NCI-H2227 treated with DMSO at 0.1 percent for 48 hours (cell line): ENCODE results near the gene GMEB2.
"Not testable (repeated sequence)": the region's sequence is repeated elsewhere in the genome, so short reads cannot be mapped to it uniquely, and the experiment has no call there.

Experiments used
- DNase-seq: peaks from one replicate; lab custom pipeline; 2025; lab: John Stamatoyannopoulos, UW

GMEB2 gene

DNA sequence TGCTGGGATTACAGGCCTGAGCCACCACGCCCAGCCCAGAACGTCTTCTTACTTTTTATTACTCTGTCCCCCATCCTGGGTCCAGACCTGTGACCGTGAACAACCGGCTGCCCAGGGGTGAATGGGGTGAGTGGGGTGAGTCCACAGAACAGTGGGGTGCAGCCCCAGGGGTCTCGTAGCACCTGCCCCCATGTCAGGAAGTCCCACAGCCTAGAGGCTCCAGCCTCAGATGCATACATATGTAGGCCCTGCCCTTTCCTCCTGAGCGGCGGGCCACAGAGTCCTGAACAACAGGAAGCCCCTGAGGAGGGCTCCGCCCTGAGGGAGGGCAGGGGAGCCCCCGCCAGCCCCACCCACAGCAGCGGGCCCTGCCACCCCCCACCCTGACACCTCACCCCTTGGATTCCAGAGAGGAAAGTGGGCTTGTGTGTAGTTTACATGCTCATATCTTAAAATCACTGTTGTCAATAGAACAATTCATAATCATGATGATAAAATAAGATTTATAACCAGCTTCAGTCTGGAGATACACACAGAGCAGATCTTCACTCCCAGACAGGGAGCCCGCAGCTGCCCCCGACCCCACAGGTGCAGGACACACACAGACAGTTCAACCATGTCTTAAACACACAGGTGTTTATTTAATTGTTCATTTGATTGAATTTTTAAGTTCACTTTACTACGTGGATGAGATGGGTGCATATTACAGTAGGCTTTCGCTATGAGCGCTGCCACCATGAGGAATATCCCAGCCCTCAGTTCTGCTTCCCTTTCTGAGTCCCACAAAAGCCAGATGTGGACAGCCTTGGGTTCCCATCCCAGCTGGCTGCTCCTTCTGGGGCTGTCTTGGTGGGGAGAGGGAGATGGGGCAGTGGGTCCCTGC, 12.4 kb upstream of the GMEB2 start:
- no peak for DNase-seq

DNA sequence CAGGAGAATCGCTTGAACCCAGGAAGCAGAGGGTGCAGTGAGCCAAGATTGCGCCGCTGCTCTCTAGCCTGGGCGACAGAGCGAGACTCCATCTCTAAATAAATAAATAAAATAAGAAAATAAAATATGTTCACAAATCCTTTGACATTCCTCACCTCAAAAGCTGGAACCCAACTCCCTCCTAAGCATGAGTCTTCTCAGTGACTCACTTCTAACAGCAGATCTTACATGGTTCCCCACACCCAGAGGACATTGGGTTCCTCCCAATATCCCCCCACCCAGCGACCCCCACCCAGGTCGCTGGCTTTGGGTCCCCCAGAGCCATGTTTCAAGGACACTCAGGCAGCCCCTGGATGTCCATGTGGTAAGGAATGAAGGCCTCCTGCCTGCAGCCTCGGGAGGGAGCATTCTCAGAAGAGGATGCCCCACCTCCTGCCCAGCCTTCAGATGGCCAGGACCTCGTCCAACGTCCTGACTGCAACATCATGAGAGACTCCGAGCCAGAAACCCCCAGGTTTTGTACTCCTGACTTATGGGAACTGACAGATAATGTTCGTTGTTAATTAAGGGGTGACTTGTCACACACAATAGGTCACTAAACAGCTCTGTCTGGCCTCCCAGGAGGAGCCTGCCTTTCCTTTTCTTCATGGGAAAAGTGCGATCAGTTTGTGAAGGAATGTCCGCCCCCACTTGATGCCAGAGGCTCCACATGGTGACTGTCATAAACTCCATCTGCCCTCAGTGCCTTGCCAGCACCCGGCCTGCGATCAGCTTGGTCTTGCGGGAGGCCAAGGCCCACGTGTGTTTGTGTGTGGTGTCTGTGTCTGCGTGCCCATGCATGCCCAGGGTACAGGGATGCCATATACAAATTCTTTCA, 10.1 kb upstream of the GMEB2 start:
- no peak for DNase-seq

DNA sequence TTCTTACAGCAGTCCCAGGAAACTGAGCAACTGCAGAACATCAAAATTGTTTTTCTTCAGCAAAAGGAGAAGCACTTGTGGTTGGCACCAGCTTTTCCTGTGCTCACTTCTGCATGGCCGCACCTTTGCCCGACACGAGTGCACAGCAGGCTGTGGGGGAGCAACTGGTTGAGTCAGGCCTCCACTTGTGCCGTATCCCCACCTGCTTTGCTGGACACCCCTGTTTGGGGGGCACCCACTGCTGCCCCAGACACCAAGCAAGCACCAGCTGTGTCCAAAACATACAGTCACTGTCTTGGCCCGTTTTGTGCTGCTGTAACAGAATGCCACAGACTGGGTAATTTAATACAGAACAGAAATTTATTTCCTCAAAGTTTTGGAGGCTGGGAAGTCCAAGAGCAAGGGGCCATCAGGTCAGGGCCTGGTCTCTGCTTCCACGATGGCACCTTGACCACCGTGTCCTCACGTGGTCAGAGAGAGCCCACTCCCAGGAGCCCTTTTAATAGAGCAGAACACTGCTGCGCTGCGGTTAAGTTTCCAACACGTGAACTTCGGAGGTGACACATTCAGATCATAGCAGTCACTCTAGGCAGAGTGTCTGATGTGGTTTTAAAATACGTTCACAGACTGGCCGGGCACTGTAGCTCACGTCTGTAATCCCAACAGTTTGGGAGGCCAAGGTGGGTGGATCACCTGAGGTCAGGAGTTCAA, 8.7 kb upstream of the GMEB2 start:
- DNase-seq, result no peak

- no peak for DNase-seq
These were observed 6.8 kb upstream of the GMEB2 start for GRCh38 chr20:63633732-63634131.

DNA sequence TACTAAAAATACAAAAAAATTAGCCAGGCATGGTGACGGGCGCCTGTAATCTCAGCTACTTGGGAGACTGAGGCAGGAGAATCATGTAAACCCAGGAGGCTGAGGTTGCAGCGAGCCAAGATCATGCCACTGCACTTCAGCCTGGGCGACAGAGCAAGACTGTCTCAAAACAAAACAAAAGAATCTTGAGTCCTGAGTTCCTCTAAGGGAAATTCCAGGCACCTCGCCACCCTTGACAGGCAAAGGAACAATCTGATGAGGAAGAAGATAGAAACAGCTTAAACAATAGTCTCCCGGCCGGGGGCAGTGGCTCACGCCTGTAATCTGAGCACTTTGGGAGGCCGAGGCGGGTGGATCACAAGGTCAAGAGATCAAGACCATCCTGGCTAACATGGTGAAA, 4.5 kb upstream of the GMEB2 start:
- DNase-seq, result not testable (repeated sequence)

DNA sequence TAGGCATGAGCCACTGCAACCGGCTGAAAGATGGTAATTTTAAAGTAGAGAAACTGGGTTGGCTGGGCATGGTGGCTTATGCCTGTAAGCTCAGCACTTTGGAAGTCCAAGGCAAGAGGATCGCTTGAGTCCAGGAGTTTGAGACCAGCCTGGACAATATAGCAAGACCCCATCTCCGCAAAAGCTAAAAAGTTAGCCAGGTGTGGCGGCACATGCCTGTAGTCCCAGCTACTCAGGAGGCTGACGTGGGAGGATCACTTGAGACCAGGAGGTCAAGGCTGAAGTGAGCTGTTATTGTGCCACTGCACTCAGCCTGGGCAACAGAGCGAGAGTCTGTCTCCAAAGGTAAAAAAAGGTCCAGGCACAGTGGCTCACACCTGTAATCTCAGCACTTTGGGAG, 4.1 kb upstream of the GMEB2 start:
- not testable (repeated sequence) for DNase-seq

- DNase-seq, result peak; percentile 78
These were observed 1.5 kb upstream of the GMEB2 start for GRCh38 chr20:63628246-63628975.

DNA sequence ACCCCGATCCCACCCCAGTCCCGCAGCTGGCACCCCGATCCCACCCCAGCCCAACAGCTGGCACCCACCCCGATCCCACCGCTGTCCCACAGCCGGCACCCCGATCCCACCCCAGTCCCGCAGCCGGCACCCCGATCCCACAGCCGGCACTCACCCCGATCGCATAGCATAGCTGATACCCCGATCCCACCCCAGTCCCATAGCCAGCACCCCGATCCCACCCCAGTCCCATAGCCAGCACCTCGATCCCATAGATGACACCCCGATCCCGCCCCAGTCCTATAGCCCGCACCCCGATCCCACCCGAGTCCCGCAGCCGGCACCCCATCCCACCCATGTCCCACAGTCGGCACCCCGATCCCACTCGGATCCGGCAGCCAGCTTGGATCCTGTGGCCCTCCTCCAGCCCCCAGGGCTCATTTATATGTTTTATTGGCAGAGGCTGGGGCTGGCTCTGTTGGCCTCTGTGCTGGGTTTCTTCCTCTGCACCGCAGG, 897 bp upstream of the GMEB2 start:
- DNase-seq, result no peak

DNA sequence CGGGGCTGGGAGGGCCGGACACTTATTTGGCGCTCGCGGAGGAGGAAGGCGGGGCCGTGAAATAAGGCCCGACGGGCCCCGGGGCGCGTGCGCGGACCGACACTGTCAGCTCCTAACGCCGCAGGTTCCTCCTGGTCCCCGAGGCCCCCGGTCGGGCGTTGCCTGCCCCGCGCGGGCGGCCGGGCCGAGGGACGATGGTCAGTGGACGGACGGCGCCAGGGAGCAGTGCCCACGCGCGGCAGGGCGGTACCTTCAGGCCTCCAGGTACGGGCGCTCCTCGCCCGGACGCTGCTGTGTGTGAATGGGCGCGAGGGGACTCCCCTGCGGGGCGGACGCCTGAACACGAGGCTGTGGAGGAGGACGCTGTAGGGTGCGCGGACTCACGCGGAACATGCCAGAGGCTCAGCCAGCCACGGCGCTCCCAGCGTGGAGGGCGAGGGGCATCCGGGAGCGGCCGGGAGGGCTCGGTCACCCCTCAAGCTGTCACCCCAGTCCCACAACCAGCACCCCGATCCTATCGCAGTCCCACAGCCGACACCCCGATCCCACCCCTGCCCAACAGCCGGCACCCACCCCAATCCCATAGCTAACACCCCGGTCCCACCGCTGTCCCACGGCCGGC, 339 bp upstream of the GMEB2 start:
- DNase-seq, result peak; percentile 83

- DNase-seq, result no peak
These were observed 1.0 kb downstream of the GMEB2 start for GRCh38 chr20:63625771-63626423.

- no peak for DNase-seq
These were observed 2.4 kb downstream of the GMEB2 start for GRCh38 chr20:63624486-63624885.

GRCh38 chr20:63622732-63623131, 4.2 kb downstream of the GMEB2 start:
- no peak for DNase-seq

DNA sequence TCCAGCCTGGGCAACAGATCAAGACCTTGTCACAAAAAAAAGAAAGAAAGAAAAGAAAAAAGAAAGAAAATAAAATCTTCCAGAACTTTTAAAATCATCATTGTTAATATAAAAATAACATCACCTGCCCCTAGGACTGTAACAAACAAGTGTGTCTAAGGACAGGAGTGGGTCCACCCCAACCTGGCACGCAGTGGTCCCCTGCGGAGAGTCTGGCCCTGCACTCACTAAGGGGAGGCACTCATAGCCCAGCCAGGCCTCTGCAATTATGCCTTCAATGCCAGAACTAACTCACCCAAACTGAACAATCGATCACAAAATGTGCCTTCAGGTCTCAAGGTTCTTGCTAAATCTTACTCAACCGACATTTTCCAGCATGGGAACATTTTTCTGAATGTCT, 4.8 kb downstream of the GMEB2 start:
- DNase-seq, result no peak

- DNase-seq, result no peak
These were observed 5.9 kb downstream of the GMEB2 start for GRCh38 chr20:63620991-63621390.

DNA sequence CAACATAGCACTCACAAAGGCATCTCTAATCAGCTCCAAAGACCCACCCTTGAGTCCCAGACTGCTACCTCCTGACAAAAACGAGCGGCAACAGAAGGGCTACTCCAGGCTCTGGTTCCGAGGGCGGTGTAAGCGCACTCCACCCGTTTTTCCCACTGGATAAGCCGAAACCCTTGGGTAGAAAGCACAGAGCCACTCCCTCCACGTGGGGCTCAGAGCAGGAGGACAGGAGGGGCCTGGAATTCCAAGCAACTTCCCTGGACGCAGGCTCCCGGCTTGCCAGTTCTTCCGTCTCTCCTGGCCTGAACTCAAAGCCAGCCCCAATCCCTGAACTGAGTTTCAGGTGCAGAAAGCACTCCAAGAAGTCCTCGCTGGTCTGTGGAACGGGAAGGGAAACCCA, 7.4 kb downstream of the GMEB2 start:
- no peak for DNase-seq

- DNase-seq, result no peak
These were observed 7.8 kb downstream of the GMEB2 start for GRCh38 chr20:63619086-63619485.

DNA sequence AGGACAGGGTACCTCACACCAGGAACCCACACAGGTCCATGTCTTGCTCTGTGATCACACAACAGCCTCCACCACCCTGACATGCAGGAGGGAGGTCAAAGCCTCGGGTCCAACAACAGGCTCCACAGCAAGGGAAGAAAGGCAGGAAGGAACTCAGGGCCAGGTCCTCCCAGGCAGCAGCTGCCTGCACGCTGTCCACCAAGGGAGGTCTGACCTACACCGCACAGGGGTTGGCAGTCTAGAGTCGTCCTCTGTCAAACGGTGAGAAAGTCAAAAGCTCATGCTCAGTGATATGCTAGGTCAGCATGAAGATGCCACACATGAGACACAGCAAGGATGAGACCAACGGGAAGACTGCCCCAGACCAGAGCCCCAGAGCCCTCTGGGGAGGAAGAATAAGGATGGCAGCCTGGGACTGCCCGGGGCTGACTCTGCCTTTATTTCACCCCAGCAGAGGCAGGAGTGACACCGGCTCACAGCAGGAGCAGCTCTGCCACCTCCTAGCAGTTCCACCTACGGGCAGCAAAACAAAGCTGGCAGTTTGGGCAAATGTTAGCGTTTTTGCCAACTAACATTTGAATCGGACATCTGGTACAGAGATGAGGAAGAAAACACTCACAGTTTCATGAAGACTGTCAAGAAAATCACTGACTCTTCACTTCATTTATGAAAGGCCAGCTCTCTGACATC, 8.5 kb downstream of the GMEB2 start:
- no peak for DNase-seq

DNA sequence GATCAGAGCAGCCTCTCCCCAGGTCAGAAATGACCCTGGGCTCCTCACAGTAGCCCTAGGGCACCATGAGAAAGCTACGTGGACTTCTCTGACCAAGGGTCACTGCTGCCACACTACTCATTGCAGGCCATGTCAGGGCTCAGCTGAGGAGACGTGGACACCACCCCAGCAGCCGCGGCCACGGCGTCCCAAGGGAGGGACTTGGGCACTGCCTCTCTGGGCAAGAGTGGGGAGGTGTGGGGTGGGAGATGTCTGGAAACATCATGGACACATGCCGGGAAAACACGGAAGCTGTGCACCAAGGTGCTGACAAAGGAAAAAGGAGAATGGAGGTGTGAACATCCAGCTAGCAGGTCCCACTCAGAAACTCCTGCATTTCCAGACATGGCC, 9.0 kb downstream of the GMEB2 start:
- DNase-seq, result no peak

- no peak for DNase-seq
These were observed 9.6 kb downstream of the GMEB2 start for GRCh38 chr20:63617092-63617875.
